ENCODE results near the gene ZNF581. TPM values are rescaled to one million over a fixed set of nuclear protein-coding genes. Genes with fewer than 3 reads are reported as not detected.

ZNF581 gene
- total RNA-seq, 4 donors from 2014 or later: 5.7 to 19.4 (median 8.8) TPM

GRCh38 chr19:55635334-55635717 lies 8.1 kb upstream of the ZNF581 start:
- 4 to 7% methylated on average over 9 of the region's 9 CpGs for WGBS, 2 donors
- H3K27me3 ChIP-seq: no peaks in the 10 kb centered on the region
- no peak for DNase-seq (ENCODE audit: low spot score in 2 of 2)
- H3K36me3 ChIP-seq: peaks cover 0 to 5% (median 0%) of the 10 kb centered on the region in 3 donors
- H3K4me1 ChIP-seq: peaks cover 0 to 71% (median 33%) of the 10 kb centered on the region in 4 donors
- H3K27ac ChIP-seq: peak overlapping the region; percentile 98 to 100 (median 100)
- TF ChIP-seq EP300 (IDR thresholded peaks at IDR 0.05) (no peak), POLR2A (IDR thresholded peaks at IDR 0.05) (no peak), CTCF (IDR thresholded peaks at IDR 0.05) (no peak)
- H3K4me3 ChIP-seq: peak overlapping the region; percentile 96 to 100 (median 99)
- H3K9me3 ChIP-seq: no peaks in the 10 kb centered on the region

GRCh38 chr19:55635856-55636440 lies 7.5 kb upstream of the ZNF581 start:
- H3K36me3 ChIP-seq: peaks cover 0 to 5% (median 0%) of the 10 kb centered on the region in 3 donors
- WGBS, 2 donors: 56 to 60% methylated on average over 7 of the region's 7 CpGs
- H3K27ac ChIP-seq: peak overlapping the region; percentile 98 to 100 (median 100)
- TF ChIP-seq EP300 (IDR thresholded peaks at IDR 0.05) (no peak), CTCF (IDR thresholded peaks at IDR 0.05) (no peak), POLR2A (IDR thresholded peaks at IDR 0.05) (no peak)
- peaks cover 0 to 75% (median 35%) of the 10 kb centered on the region in 4 donors for H3K4me1 ChIP-seq
- no peak for DNase-seq (ENCODE audit: low spot score in 2 of 2)
- peak overlapping the region; percentile 96 to 100 (median 99) for H3K4me3 ChIP-seq
- H3K27me3 ChIP-seq: no peaks in the 10 kb centered on the region
- H3K9me3 ChIP-seq: no peaks in the 10 kb centered on the region

GRCh38 chr19:55636723-55637122 lies 6.7 kb upstream of the ZNF581 start:
- Histone ChIP-seq H3K4me1 (peaks cover 0 to 78% (median 35%) of the 10 kb centered on the region in 4 donors), H3K27me3 (no peaks in the 10 kb centered on the region), H3K27ac (no peak overlapping the region), H3K4me3 (peak overlapping the region in 1 of 4 donors; percentile 5), H3K36me3 (peaks cover 0 to 5% (median 0%) of the 10 kb centered on the region in 3 donors), H3K9me3 (no peaks in the 10 kb centered on the region)
- no peak for DNase-seq (ENCODE audit: low spot score in 2 of 2)
- TF ChIP-seq POLR2A (IDR thresholded peaks at IDR 0.05): no peak
- no peak for TF ChIP-seq CTCF (IDR thresholded peaks at IDR 0.05)
- no peak for TF ChIP-seq EP300 (IDR thresholded peaks at IDR 0.05)
- WGBS, 2 donors: 86 to 89% methylated on average over 4 of the region's 4 CpGs

- H3K4me1 ChIP-seq: peaks cover 0 to 79% (median 41%) of the 10 kb centered on the region in 4 donors
- no peaks in the 10 kb centered on the region for H3K9me3 ChIP-seq
- 68 to 71% methylated on average over 11 of the region's 11 CpGs for WGBS, 2 donors
- no peak for DNase-seq (ENCODE audit: low spot score in 2 of 2)
- H3K27me3 ChIP-seq: no peaks in the 10 kb centered on the region
- H3K36me3 ChIP-seq: peaks cover 0 to 5% (median 0%) of the 10 kb centered on the region in 3 donors
- H3K4me3 ChIP-seq: no peak overlapping the region
- TF ChIP-seq CTCF (IDR thresholded peaks at IDR 0.05): no peak
- TF ChIP-seq POLR2A (IDR thresholded peaks at IDR 0.05): no peak
- H3K27ac ChIP-seq: no peak overlapping the region
These were observed 5.9 kb upstream of the ZNF581 start for GRCh38 chr19:55637534-55637933.

GRCh38 chr19:55638864-55639359 lies 4.5 kb upstream of the ZNF581 start:
- H3K4me1 ChIP-seq: peaks cover 0 to 84% (median 48%) of the 10 kb centered on the region in 4 donors

More at GRCh38 chr19:55638864-55639359, 4.5 kb upstream of the ZNF581 start:
- peaks cover 0 to 5% (median 0%) of the 10 kb centered on the region in 3 donors for H3K36me3 ChIP-seq
- no peaks in the 10 kb centered on the region for H3K9me3 ChIP-seq
- no peak for DNase-seq (ENCODE audit: low spot score in 2 of 2)
- 74 to 80% methylated on average over 6 of the region's 6 CpGs for WGBS, 2 donors
- H3K27me3 ChIP-seq: no peaks in the 10 kb centered on the region
- H3K4me3 ChIP-seq: no peak overlapping the region
- H3K27ac ChIP-seq: peak overlapping the region in 1 of 4 donors; percentile 98
- no peak for TF ChIP-seq EP300 (IDR thresholded peaks at IDR 0.05)
- TF ChIP-seq CTCF (IDR thresholded peaks at IDR 0.05): peak in 2 of 5 experiments; percentile 20 to 29

Measured in tibial nerve (tissue), 4 donors.